A673 (cell line): ENCODE data around the gene MKNK1. TPM values are rescaled to one million over a fixed set of nuclear protein-coding genes. Genes with fewer than 3 reads are reported as not detected.

Source experiments
- BruUV-seq: library from RNA; stranded (reverse); fragments of 400-500 nt; replicated peaks from 2 replicates; lab custom pipeline; 2021; lab: Mats Ljungman, UMichigan
- CTCF ChIA-PET: fragments of 300-600 bp; sonication (Branson Sonifier 250); formaldehyde crosslinking; loops from one replicate; lab custom pipeline; 2022; ENCODE audit warnings: antibody characterized with exemption; lab: Charles Lee
- POLR2A ChIA-PET: fragments of 300-600 bp; sonication (Branson Sonifier 250); formaldehyde crosslinking; loops from one replicate; lab custom pipeline; 2022; ENCODE audit warnings: antibody characterized with exemption; ENCODE audit not compliant: low non-redundant PET; lab: Charles Lee
- DNase-seq: peaks from one replicate; pipeline ENCODE4 v3.0.0-alpha.2; 2015; ENCODE audit warnings: low spot score
- H3K27ac ChIP-seq: fragments of 200-600 bp; sonication (generic); 2 replicates; pipeline ENCODE4 v1.5.1; 2016; ENCODE audit warnings: mixed run types, low read depth, mild to moderate bottlenecking, mixed read lengths, antibody characterized with exemption, low read length; ENCODE audit not compliant: poor library complexity, severe bottlenecking
- H3K27me3 ChIP-seq: fragments of 200-600 bp; sonication (generic); replicated peaks from 2 replicates; pipeline ENCODE4 v1.6.1; 2017; ENCODE audit warnings: mixed run types, low read depth, mild to moderate bottlenecking, mixed read lengths, antibody characterized with exemption, low read length; ENCODE audit not compliant: insufficient read depth, poor library complexity
- H3K36me3 ChIP-seq: fragments of 200-600 bp; sonication (generic); 2 replicates; pipeline ENCODE4 v1.6.1; 2016; ENCODE audit warnings: mixed run types, mild to moderate bottlenecking, mixed read lengths, antibody characterized with exemption, low read length; ENCODE audit not compliant: insufficient read depth, poor library complexity, severe bottlenecking
- H3K4me1 ChIP-seq: fragments of 200-600 bp; sonication (generic); 2 replicates; pipeline ENCODE4 v1.6.1; 2017; ENCODE audit warnings: mixed run types, mild to moderate bottlenecking, mixed read lengths, antibody characterized with exemption, low read length; ENCODE audit not compliant: insufficient read depth, poor library complexity, severe bottlenecking
- H3K4me3 ChIP-seq: fragments of 200-600 bp; sonication (generic); 2 replicates; pipeline ENCODE4 v1.5.1; 2016; ENCODE audit warnings: low read depth, mixed run types, mild to moderate bottlenecking, mixed read lengths, low read length; ENCODE audit not compliant: poor library complexity, severe bottlenecking
- H3K9me3 ChIP-seq: fragments of 200-600 bp; sonication (generic); 2 replicates; pipeline ENCODE4 v1.6.1; 2016; ENCODE audit warnings: mixed run types, low read depth, mild to moderate bottlenecking, mixed read lengths, antibody characterized with exemption, low read length; ENCODE audit not compliant: poor library complexity, severe bottlenecking
- CTCF ChIP-seq: fragments of 300-800, 200-600 bp; sonication (generic); conservative IDR thresholded peaks from 2 replicates; pipeline ENCODE4 v1.5.1; 2017; ENCODE audit warnings: low read depth, mild to moderate bottlenecking, antibody characterized with exemption, low read length, moderate library complexity, mixed read lengths
- EZH2 ChIP-seq: fragments of 200-600 bp; sonication (generic); IDR thresholded peaks from 2 replicates; pipeline ENCODE4 v1.6.1; 2017; ENCODE audit warnings: borderline replicate concordance, low read depth, mild to moderate bottlenecking, mixed read lengths, antibody characterized with exemption, low read length; ENCODE audit not compliant: poor library complexity, severe bottlenecking
- intact Hi-C: fragments of 100-400 bp; cut with micrococcal nuclease; formaldehyde crosslinking; loops from one replicate; pipeline ENCODE4 v1.10.0; 2022; ENCODE audit not compliant: unreplicated experiment
- total RNA-seq: library from RNA; stranded (reverse); gene quantifications from 2 replicates; pipeline ENCODE4 v1.2.3, GENCODE V29; 2021

Gene MKNK1
- total RNA-seq, 1 experiment from 2014 or later = 22.7 TPM

GRCh38 chr1:46607345-46608130, 3.5 kb upstream of the MKNK1 start:
- no TSS peak for BruUV-seq
- no peaks in the 10 kb centered on the region for H3K9me3 ChIP-seq
- peaks cover 3% of the 10 kb centered on the region for H3K4me1 ChIP-seq
- DNase-seq = no peak
- ChIA-PET POLR2A (no interaction called here), CTCF (no interaction called here)
- no peak for TF ChIP-seq EZH2
- no peaks in the 10 kb centered on the region for H3K27me3 ChIP-seq
- intact Hi-C loops = no loop called here
- no peak overlapping the region for H3K27ac ChIP-seq
- H3K4me3 ChIP-seq = no peak overlapping the region
- H3K36me3 ChIP-seq = no peaks in the 10 kb centered on the region

GRCh38 chr1:46606255-46606965, 2.3 kb upstream of the MKNK1 start:
- intact Hi-C loops = no loop called here
- Histone ChIP-seq H3K4me3 (no peak overlapping the region), H3K36me3 (no peaks in the 10 kb centered on the region), H3K27me3 (no peaks in the 10 kb centered on the region), H3K4me1 (peaks cover 3% of the 10 kb centered on the region), H3K27ac (no peak overlapping the region), H3K9me3 (no peaks in the 10 kb centered on the region)
- DNase-seq = no peak
- no TSS peak for BruUV-seq
- no peak for TF ChIP-seq EZH2
- TF ChIP-seq CTCF = no peak
- CTCF ChIA-PET = no interaction called here
- POLR2A ChIA-PET = no interaction called here

DNA sequence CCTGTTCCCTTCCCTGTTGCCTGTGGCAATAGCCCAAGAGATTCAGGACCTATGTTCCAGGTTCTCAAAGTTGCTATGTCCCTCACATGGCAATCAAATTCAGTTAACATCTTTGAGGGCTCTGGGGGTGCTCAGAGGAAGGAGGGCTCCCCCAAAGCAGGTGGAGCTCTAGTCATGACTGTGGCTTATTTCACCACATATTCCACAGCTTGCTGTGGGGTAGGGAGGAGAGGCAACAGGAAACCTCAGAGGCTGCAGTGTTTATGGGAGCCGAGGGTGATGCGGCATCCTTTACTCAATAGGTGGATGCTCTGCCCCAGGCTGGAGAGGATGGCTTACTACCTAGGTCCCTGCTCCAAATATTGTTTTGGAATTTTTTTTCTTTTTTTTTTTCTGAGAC, 1.2 kb upstream of the MKNK1 start:
- intact Hi-C loops = no loop called here
- Histone ChIP-seq H3K36me3 (no peaks in the 10 kb centered on the region), H3K4me3 (no peak overlapping the region), H3K27ac (no peak overlapping the region), H3K27me3 (no peaks in the 10 kb centered on the region), H3K9me3 (no peaks in the 10 kb centered on the region), H3K4me1 (peaks cover 3% of the 10 kb centered on the region)
- ChIA-PET POLR2A (no interaction called here), CTCF (no interaction called here)
- DNase-seq = no peak
- TF ChIP-seq CTCF = no peak
- no peak for TF ChIP-seq EZH2
- no TSS peak for BruUV-seq
